ENCODE measurements around the gene CYGB. TPM values are rescaled to one million over a fixed set of nuclear protein-coding genes. Genes with fewer than 3 reads are reported as not detected.

The CYGB gene
- total and polyA plus RNA-seq, 9 of the 15 experiments (the other 6 are each of a cell fraction or from before 2014, with no cell fraction given) = 0.08 to 0.95 (median 0.18) TPM; not detected in 5

- TF ChIP-seq HDAC1 (IDR thresholded peaks at IDR 0.05) (peak in 1 of 2 experiments; percentile 65; a peak in 2 of 4 replicates), NKRF (IDR thresholded peaks at IDR 0.05; ENCODE audit: borderline replicate concordance) (peak; percentile 72), HDAC3 (IDR thresholded peaks at IDR 0.05; ENCODE audit: borderline replicate concordance, partially characterized antibody) (no peak), BRD9 (IDR thresholded peaks at IDR 0.05; ENCODE audit: low read depth, partially characterized antibody) (peak; percentile 15), MEF2A (IDR thresholded peaks at IDR 0.05; ENCODE audit: control insufficient read depth, low read depth, low read length) (no peak), ATF3 (IDR thresholded peaks at IDR 0.05) (no peak), ATF3 (CRISPR knock-in tag; conservative IDR thresholded peaks at IDR 0.05) (no peak), SMARCE1 (IDR thresholded peaks at IDR 0.05) (no peak), ZNF217 (CRISPR knock-in tag; IDR thresholded peaks at IDR 0.05) (no peak), ZNF668 (CRISPR knock-in tag; IDR thresholded peaks at IDR 0.05) (no peak), ZNF398 (CRISPR knock-in tag; IDR thresholded peaks at IDR 0.05) (no peak), ZNF449 (CRISPR knock-in tag; IDR thresholded peaks at IDR 0.05) (no peak), NONO (IDR thresholded peaks at IDR 0.05; ENCODE audit: low read depth in 2 of 2, low read length in 1 of 2) (no peak), PML (IDR thresholded peaks at IDR 0.05; ENCODE audit: low read length) (no peak), ZMIZ1 (IDR thresholded peaks at IDR 0.05; ENCODE audit: low read depth in 2 of 2, low read length in 2 of 2) (no peak), ARHGAP35 (IDR thresholded peaks at IDR 0.05; ENCODE audit: partially characterized antibody) (peak; percentile 62)
These were observed 10.2 kb upstream of the CYGB start (continued) for GRCh38 chr17:76547642-76548202.

Data from K562 (cell line).